ACC112 (cell line): ENCODE results near the gene DNAH8.

Experiments
- H2AFZ ChIP-seq: fragments of 200-600 bp; sonication (generic); one replicate; pipeline ENCODE4 v1.6.0; 2017; ENCODE audit warnings: antibody characterized with exemption, low read length; ENCODE audit not compliant: unreplicated experiment
- H3K27ac ChIP-seq: fragments of 200-600 bp; sonication (generic); 2 replicates; pipeline ENCODE4 v1.5.1; 2014; ENCODE audit warnings: low read depth, mild to moderate bottlenecking, antibody characterized with exemption, low read length, moderate library complexity
- H3K27me3 ChIP-seq: fragments of 200-600 bp; sonication (generic); 2 replicates; pipeline ENCODE4 v1.6.1; 2014; ENCODE audit warnings: mild to moderate bottlenecking, antibody characterized with exemption, low read length, moderate library complexity, mixed read lengths; ENCODE audit not compliant: insufficient read depth
- H3K36me3 ChIP-seq: fragments of 200-600 bp; sonication (generic); 2 replicates; pipeline ENCODE4 v1.6.1; 2016; ENCODE audit warnings: mild to moderate bottlenecking, antibody characterized with exemption, low read length, moderate library complexity, mixed read lengths; ENCODE audit not compliant: insufficient read depth
- H3K4me1 ChIP-seq: fragments of 200-600 bp; sonication (generic); one replicate; pipeline ENCODE4 v1.6.1; 2016; ENCODE audit warnings: low read length, mixed read lengths; ENCODE audit not compliant: insufficient read depth, unreplicated experiment, control insufficient read depth
- H3K4me3 ChIP-seq: fragments of 200-600 bp; sonication (generic); 2 replicates; pipeline ENCODE4 v1.5.1; 2014; ENCODE audit warnings: mild to moderate bottlenecking, low read depth, low read length
- H3K79me2 ChIP-seq: fragments of 200-600 bp; sonication (generic); one replicate; pipeline ENCODE4 v1.6.0; 2016; ENCODE audit warnings: low read length; ENCODE audit not compliant: control insufficient read depth, unreplicated experiment, insufficient read depth

The DNAH8 gene

DNA sequence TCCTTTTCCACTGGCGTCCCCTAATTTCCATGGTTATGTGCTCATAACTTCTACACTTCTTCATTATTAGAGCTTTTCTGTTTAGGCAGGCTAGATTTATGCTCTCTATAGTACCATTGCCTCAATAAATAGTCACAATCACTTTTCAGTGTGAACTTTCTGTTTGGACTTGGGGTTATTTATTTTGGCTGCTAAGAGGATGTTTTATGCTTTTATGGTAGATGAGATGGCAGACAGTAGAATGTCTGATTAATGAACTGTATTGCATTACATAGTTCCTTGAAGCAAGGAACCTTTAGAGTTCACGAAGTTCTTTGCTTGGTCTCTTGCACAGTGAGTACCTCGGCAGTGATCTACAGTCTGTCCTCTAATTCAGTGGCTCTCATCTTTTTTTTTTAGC is 6.9 kb downstream of the DNAH8 start:
- Histone ChIP-seq H2AFZ (no peak overlapping the region), H3K79me2 (no peaks in the 10 kb centered on the region), H3K27ac (no peak overlapping the region), H3K4me1 (no peaks in the 10 kb centered on the region), H3K36me3 (no peaks in the 10 kb centered on the region), H3K27me3 (peaks cover 14% of the 10 kb centered on the region), H3K4me3 (no peak overlapping the region)

DNA sequence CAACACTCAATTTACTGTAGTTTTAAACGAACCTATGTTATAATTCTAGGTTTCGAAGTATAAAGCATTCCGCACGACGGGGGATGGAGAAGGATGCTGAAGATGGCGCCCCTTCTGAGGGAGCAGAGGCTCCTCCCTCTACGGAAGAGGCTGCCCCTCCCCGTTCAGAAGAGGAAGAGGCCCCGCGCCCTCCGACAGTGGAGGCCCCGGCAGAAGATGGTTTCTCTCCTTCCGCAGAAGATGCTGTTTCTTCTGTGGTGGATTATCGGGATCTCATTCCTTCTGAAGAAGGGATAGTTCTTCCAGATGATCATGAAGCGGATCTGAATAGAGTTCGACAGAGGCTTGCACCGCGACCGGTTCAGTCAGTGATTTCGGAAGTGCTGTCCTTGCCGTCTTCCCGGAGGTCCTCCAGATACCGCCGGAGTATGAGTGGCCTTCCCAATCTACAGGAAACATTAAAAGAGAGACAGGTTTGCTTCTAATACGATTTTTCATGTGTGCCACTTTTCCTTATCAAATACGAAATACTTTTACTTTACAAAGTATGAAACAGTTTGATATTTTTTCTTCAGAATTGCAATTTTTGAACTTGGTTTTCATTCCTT is 7.7 kb downstream of the DNAH8 start:
- Histone ChIP-seq H3K4me1 (no peaks in the 10 kb centered on the region), H3K27ac (no peak overlapping the region), H3K36me3 (no peaks in the 10 kb centered on the region), H3K27me3 (peaks cover 14% of the 10 kb centered on the region), H3K4me3 (no peak overlapping the region), H2AFZ (no peak overlapping the region), H3K79me2 (no peaks in the 10 kb centered on the region)

DNA sequence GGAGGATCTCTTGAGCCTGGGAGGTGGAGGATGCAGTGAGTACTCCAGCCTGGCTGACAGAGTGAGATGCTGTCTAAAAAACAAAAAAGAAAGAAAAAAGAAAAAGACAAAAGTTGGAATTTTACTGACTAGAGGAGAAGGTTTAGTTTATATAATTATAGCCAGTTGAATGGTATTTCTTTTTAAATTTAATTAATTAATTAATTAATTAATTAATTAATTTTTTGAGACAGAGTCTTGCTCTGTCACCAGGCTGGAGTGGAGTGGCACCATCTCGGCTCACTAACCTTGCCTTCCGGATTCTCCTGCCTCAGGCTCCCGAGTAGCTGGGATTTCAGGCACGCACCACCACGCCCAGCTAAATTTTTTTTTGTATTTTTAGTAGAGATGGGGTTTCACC is 8.7 kb downstream of the DNAH8 start:
- Histone ChIP-seq H3K79me2 (no peaks in the 10 kb centered on the region), H3K27ac (no peak overlapping the region), H3K36me3 (no peaks in the 10 kb centered on the region)

DNA sequence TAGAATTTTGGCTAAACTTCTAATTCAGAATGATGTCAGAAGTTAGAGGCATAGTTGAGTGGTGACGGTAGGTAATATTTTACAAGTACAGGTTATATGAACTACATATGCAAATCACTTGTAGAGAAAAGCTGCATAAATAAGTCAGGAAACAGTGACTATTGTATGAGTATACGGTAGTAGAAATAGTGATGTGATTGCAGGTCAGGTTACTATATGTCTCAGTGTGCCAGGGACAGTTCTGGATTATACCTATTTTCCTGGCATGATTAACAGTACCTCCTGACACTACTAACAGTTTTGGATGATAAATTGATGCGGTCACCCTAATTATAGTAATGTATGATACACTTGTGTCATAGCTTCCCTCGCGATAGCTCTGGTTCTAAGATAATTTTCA is 9.2 kb downstream of the DNAH8 start:
- H3K4me1 ChIP-seq = no peaks in the 10 kb centered on the region
- no peaks in the 10 kb centered on the region for H3K36me3 ChIP-seq
- H3K27ac ChIP-seq = no peak overlapping the region
- H3K4me3 ChIP-seq = no peak overlapping the region
- no peaks in the 10 kb centered on the region for H3K79me2 ChIP-seq
- H3K27me3 ChIP-seq = peaks cover 7% of the 10 kb centered on the region; the same call in 1 of the 2 replicates
- no peak overlapping the region for H2AFZ ChIP-seq

More for the DNA sequence above, 8.7 kb downstream of the DNAH8 start:
- H3K27me3 ChIP-seq = peaks cover 13% of the 10 kb centered on the region
- no peak overlapping the region for H3K4me3 ChIP-seq
- H2AFZ ChIP-seq = no peak overlapping the region
- no peaks in the 10 kb centered on the region for H3K4me1 ChIP-seq

DNA sequence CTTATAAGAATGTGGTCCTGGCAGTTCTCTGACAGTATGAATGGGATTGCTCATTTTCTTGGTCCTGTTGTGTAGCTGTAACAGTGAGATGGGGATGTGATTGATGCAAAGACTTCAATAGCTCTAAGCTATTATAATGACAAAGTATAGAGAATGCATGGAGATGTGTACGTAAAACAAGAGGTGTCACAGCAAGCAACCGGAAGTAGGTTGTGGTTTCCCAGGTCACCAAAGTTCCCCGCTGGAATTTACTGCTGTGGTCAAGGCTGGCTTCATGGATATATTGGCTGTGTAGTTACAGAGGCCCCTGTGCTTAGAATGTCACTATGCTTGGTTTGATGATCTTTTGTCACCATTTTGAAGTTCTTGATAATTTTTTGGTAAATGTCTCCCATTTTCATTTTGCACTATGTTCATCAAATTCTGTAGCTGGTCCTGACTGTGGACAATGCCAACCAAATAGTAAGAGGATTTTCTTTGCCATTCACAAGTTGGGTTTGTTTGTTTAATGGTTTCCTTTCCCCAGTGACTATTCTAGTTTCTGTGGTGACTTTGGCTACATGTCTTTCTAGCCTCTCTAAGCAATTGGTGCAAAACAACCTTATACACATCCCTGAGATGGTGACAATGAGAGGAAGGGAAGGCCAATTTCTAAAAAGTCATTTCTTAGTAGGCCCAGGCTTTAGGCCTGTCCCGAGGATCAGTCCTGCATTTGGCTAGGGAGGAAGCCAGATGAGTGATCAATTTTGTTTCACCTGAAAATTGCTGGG is 10.5 kb downstream of the DNAH8 start:
- no peak overlapping the region for H3K27ac ChIP-seq
- no peaks in the 10 kb centered on the region for H3K4me1 ChIP-seq
- no peaks in the 10 kb centered on the region for H3K27me3 ChIP-seq
- H3K79me2 ChIP-seq = no peaks in the 10 kb centered on the region
- no peak overlapping the region for H3K4me3 ChIP-seq
- H2AFZ ChIP-seq = no peak overlapping the region
- no peaks in the 10 kb centered on the region for H3K36me3 ChIP-seq

DNA sequence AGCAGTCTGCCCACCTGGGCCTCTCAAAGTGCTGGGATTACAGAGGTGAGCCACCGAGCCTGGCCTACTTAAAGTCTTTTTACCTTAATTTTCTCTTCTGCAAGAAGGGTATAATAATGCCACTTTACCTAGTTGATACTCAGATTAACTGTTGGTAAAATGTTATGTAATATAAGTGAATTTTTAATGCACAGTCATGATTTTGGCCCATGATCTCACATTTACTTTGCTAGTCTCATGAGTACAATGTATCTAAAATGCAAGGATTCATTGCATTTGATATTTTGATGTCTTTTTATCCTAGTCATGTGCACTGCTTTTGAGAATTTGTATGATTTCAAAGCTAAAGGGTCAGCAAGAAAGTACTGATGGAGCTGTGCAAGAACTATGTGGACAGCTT is 13.1 kb downstream of the DNAH8 start:
- no peaks in the 10 kb centered on the region for H3K27me3 ChIP-seq
- no peaks in the 10 kb centered on the region for H3K4me1 ChIP-seq
- no peak overlapping the region for H3K4me3 ChIP-seq
- H3K27ac ChIP-seq = no peak overlapping the region
- H3K79me2 ChIP-seq = no peaks in the 10 kb centered on the region
- no peak overlapping the region for H2AFZ ChIP-seq
- H3K36me3 ChIP-seq = no peaks in the 10 kb centered on the region

DNA sequence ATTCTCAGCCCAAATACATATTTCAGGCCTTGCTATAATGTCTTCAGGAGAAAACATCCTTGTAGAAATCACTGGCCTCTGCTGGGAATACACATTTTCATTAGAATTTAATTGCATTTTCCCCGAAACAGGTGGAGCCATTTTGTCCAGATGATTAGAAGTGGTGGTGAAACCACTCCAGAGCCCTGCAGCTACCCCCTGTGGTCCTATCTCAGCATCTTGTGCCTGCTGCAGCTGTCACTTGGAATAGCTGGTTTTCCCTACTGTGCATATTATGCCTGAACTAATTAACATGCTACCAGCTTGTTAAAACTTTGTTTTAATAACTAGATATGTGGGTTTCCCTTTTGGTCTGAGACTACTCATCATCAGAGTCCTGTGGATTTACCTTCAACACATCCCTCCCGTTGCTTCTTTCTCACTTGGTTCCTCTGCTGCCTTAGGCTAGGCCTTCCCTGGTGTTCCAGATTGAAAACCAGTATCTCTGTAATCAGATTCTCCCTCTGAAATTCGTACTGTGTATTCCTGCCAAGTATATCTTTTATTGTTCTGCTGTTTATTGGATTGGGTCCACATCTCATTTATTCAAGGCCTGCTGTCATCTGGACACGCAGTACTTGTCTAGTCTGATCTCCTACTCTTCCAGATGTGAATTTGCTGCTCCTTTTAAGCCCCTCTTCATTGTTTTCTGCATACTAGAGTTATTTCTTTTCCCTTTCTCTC is 15.2 kb downstream of the DNAH8 start:
- Histone ChIP-seq H3K27me3 (no peaks in the 10 kb centered on the region), H2AFZ (no peak overlapping the region), H3K79me2 (no peaks in the 10 kb centered on the region), H3K4me1 (no peaks in the 10 kb centered on the region), H3K27ac (no peak overlapping the region), H3K36me3 (no peaks in the 10 kb centered on the region), H3K4me3 (no peak overlapping the region)

DNA sequence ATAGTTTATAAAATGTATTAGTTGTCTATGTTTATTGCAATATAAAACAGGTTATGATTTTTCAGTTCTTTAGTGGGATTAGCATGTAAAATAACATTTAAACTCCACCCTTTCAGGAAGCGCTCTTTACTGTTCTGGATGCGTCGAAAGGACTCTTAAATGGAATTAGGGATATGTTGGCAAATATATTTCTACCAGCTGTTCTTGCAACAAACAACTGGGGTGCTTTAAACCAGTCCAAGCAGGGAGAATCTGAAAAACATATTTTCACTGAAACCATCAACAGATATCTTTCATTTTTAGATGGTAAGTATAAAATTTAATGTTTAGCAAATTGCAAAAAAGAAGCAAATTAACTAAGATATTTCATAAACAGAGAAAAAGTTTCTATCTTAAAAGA is 21.8 kb downstream of the DNAH8 start:
- no peak overlapping the region for H3K27ac ChIP-seq

DNA sequence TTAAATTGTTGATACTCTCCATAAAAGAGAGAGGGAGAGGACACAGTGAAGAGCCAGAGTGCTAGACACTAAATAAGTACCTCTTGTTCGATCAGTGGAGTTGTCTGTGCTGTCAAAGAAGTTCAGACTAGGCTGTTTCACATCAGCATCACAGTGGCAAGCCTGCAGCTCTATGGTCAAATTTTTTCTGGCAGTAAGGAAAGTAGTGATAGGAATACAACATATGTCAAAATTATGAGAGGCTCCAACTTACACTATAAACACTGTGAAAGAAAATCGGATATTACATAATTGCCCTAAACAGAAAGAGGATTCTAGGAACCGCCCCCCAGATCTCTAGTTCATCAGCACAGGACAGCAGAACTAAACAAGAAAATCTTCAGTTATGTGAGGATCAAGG is 23.1 kb downstream of the DNAH8 start:
- no peaks in the 10 kb centered on the region for H3K79me2 ChIP-seq
- no peak overlapping the region for H3K27ac ChIP-seq
- no peaks in the 10 kb centered on the region for H3K4me1 ChIP-seq
- no peak overlapping the region for H2AFZ ChIP-seq
- H3K36me3 ChIP-seq = no peaks in the 10 kb centered on the region
- H3K4me3 ChIP-seq = no peak overlapping the region
- H3K27me3 ChIP-seq = peaks cover 4% of the 10 kb centered on the region; the same call in 1 of the 2 replicates

More for the DNA sequence above, 21.8 kb downstream of the DNAH8 start:
- Histone ChIP-seq H3K79me2 (no peaks in the 10 kb centered on the region), H3K36me3 (no peaks in the 10 kb centered on the region), H3K4me3 (no peak overlapping the region), H3K4me1 (no peaks in the 10 kb centered on the region), H3K27me3 (peaks cover 4% of the 10 kb centered on the region; the same call in 1 of the 2 replicates), H2AFZ (no peak overlapping the region)

DNA sequence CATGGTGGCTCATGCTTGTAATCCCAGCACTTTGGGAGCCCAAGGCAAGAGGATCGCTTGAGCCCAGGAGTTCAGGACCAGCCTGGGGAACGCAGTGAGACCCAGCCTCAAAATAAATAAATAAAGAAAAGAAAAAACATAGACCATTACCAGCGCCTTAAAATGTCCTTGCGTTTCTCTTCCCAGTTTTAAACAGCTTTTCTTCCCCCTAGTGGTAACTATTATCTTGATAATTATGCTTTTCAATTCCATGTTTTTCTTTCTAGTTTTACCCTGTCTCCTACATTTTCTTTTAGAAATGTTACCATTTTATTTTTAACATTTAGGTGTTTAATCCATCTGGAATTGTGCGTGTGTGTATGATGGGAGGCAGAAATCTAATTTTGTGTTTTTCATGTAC is 24.4 kb downstream of the DNAH8 start:
- H3K27ac ChIP-seq = no peak overlapping the region
- H3K4me3 ChIP-seq = no peak overlapping the region
- no peak overlapping the region for H2AFZ ChIP-seq
- peaks cover 4% of the 10 kb centered on the region; the same call in 1 of the 2 replicates for H3K27me3 ChIP-seq
- H3K79me2 ChIP-seq = no peaks in the 10 kb centered on the region
- H3K4me1 ChIP-seq = no peaks in the 10 kb centered on the region
- H3K36me3 ChIP-seq = no peaks in the 10 kb centered on the region
